Osteoblast (primary cell): ENCODE data around the gene OXNAD1. TPM values are rescaled to one million over a fixed set of nuclear protein-coding genes. Genes with fewer than 3 reads are reported as not detected.

ENCODE experiments used
- DNase-seq: peaks from one replicate; pipeline ENCODE4 v3.0.0; 2011; ENCODE audit warnings: low spot score, mixed read lengths; ENCODE audit not compliant: insufficient read length; ENCODE audit errors: missing footprints
- H2AFZ ChIP-seq: 2 replicates; pipeline ENCODE4 v1.6.0; 2011; ENCODE audit warnings: mild to moderate bottlenecking, low read length
- H3K27ac ChIP-seq: 2 replicates; pipeline ENCODE4 v1.5.1; 2011; ENCODE audit warnings: mild to moderate bottlenecking, low read depth, low read length, moderate library complexity
- H3K27me3 ChIP-seq: 2 replicates; pipeline ENCODE4 v1.6.0; 2012; ENCODE audit warnings: mild to moderate bottlenecking, control low read depth, inconsistent platforms, low read length, moderate library complexity; ENCODE audit not compliant: insufficient read depth
- H3K36me3 ChIP-seq: 2 replicates; pipeline ENCODE4 v1.5.1; 2011; ENCODE audit warnings: mild to moderate bottlenecking, low read length, control low read depth, moderate library complexity; ENCODE audit not compliant: insufficient read depth
- H3K4me1 ChIP-seq: 2 replicates; pipeline ENCODE4 v1.5.1; 2011; ENCODE audit warnings: mild to moderate bottlenecking, low read length, control low read depth, moderate library complexity; ENCODE audit not compliant: insufficient read depth
- H3K4me2 ChIP-seq: 2 replicates; pipeline ENCODE4 v1.6.0; 2011; ENCODE audit warnings: mild to moderate bottlenecking, low read length; ENCODE audit not compliant: insufficient read depth
- H3K4me3 ChIP-seq: fragments of 200-600 bp; sonication (generic); 3 replicates; pipeline ENCODE4 v1.5.1; 2012; ENCODE audit warnings: mild to moderate bottlenecking, low read length, inconsistent platforms; ENCODE audit not compliant: insufficient read depth
- H3K79me2 ChIP-seq: 2 replicates; pipeline ENCODE4 v1.6.0; 2012; ENCODE audit warnings: mild to moderate bottlenecking, low read length, control low read depth, inconsistent platforms; ENCODE audit not compliant: insufficient read depth
- H3K9me3 ChIP-seq: 2 replicates; pipeline ENCODE4 v1.5.1; 2011; ENCODE audit warnings: low read depth, low read length, control low read depth
- H4K20me1 ChIP-seq: 2 replicates; pipeline ENCODE4 v1.6.0; 2012; ENCODE audit warnings: mild to moderate bottlenecking, low read length, control low read depth; ENCODE audit not compliant: insufficient read depth
- CTCF ChIP-seq: IDR thresholded peaks from 2 replicates; pipeline ENCODE4 v1.5.1; 2011; ENCODE audit warnings: mild to moderate bottlenecking, low read depth, low read length, moderate library complexity; ENCODE audit errors: extremely low read depth
- total RNA-seq: library from RNA; depleted of rRNA; stranded (reverse); fragments of >200 nt; gene quantifications from 2 replicates; pipeline ENCODE4 v1.2.3, GENCODE V29; 2012

The OXNAD1 gene
- total RNA-seq, 1 donor = 11.9 TPM

GRCh38 chr3:16294844-16295243, 29.8 kb downstream of the OXNAD1 start:
- TF ChIP-seq CTCF = no peak
- H4K20me1 ChIP-seq = peaks cover 3% of the 10 kb centered on the region
- H3K4me1 ChIP-seq = peaks cover 23% of the 10 kb centered on the region
- no peak overlapping the region for H2AFZ ChIP-seq
- H3K27me3 ChIP-seq = no peaks in the 10 kb centered on the region
- H3K9me3 ChIP-seq = no peaks in the 10 kb centered on the region
- DNase-seq = peak; percentile 31
- H3K27ac ChIP-seq = no peak overlapping the region
- no peaks in the 10 kb centered on the region for H3K79me2 ChIP-seq
- no peak overlapping the region for H3K4me3 ChIP-seq
- H3K4me2 ChIP-seq = no peak overlapping the region
- H3K36me3 ChIP-seq = no peaks in the 10 kb centered on the region

- H2AFZ ChIP-seq = no peak overlapping the region
- H3K4me2 ChIP-seq = no peak overlapping the region
- H4K20me1 ChIP-seq = no peaks in the 10 kb centered on the region
- DNase-seq = no peak
- no peak overlapping the region for H3K4me3 ChIP-seq
- H3K27ac ChIP-seq = no peak overlapping the region
- H3K9me3 ChIP-seq = no peaks in the 10 kb centered on the region
- no peaks in the 10 kb centered on the region for H3K79me2 ChIP-seq
- TF ChIP-seq CTCF = no peak
- H3K36me3 ChIP-seq = no peaks in the 10 kb centered on the region
- H3K27me3 ChIP-seq = no peaks in the 10 kb centered on the region
- peaks cover 23% of the 10 kb centered on the region for H3K4me1 ChIP-seq
Measured at GRCh38 chr3:16295298-16295890, 30.4 kb downstream of the OXNAD1 start.

GRCh38 chr3:16297997-16298885, 33.2 kb downstream of the OXNAD1 start:
- H2AFZ ChIP-seq = no peak overlapping the region
- no peaks in the 10 kb centered on the region for H4K20me1 ChIP-seq
- peaks cover 15% of the 10 kb centered on the region for H3K4me1 ChIP-seq
- no peaks in the 10 kb centered on the region for H3K36me3 ChIP-seq
- DNase-seq = no peak
- peak overlapping the region; percentile 0 for H3K4me2 ChIP-seq
- TF ChIP-seq CTCF = no peak
- H3K4me3 ChIP-seq = no peak overlapping the region
- H3K27ac ChIP-seq = peak overlapping the region; percentile 19
- no peaks in the 10 kb centered on the region for H3K79me2 ChIP-seq
- no peaks in the 10 kb centered on the region for H3K27me3 ChIP-seq
- no peaks in the 10 kb centered on the region for H3K9me3 ChIP-seq

GRCh38 chr3:16298891-16299290, 33.9 kb downstream of the OXNAD1 start:
- H3K79me2 ChIP-seq = no peaks in the 10 kb centered on the region
- H2AFZ ChIP-seq = no peak overlapping the region
- DNase-seq = no peak

More at GRCh38 chr3:16298891-16299290, 33.9 kb downstream of the OXNAD1 start:
- Histone ChIP-seq H3K4me2 (peak overlapping the region; percentile 0), H3K27ac (peak overlapping the region; percentile 19), H3K36me3 (no peaks in the 10 kb centered on the region), H3K4me3 (no peak overlapping the region), H3K27me3 (no peaks in the 10 kb centered on the region), H4K20me1 (no peaks in the 10 kb centered on the region), H3K9me3 (no peaks in the 10 kb centered on the region), H3K4me1 (peaks cover 15% of the 10 kb centered on the region)
- TF ChIP-seq CTCF = no peak
